HAP-1 (cell line): ENCODE measurements around the gene RGS2.

Experiments used
- DNase-seq, 2 experiments: peaks; one replicate each; pipeline ENCODE4 v3.0.0-alpha.2; 2016 to 2020; ENCODE audit warnings: low spot score in 2 of 2
- H3K27me3 ChIP-seq: fragments of 250-450 bp; sonication (Bioruptor Pico); 2 replicates; pipeline ENCODE4 v1.5.1; 2020; ENCODE audit warnings: low read depth, mild to moderate bottlenecking, moderate library complexity
- H3K36me3 ChIP-seq: fragments of 250-450 bp; sonication (Bioruptor Pico); replicated peaks from 2 replicates; pipeline ENCODE4 v1.5.1; 2020; ENCODE audit warnings: mild to moderate bottlenecking
- H3K4me1 ChIP-seq: fragments of 250-450 bp; sonication (Bioruptor Pico); 2 replicates; pipeline ENCODE4 v1.5.1; 2020; ENCODE audit warnings: mild to moderate bottlenecking
- H3K4me3 ChIP-seq: fragments of 250-450 bp; sonication (Bioruptor Pico); 2 replicates; pipeline ENCODE4 v1.5.1; 2020; ENCODE audit warnings: mild to moderate bottlenecking, moderate library complexity
- H3K9me3 ChIP-seq: fragments of 250-450 bp; sonication (Bioruptor Pico); 2 replicates; pipeline ENCODE4 v1.5.1; 2020; ENCODE audit warnings: mild to moderate bottlenecking, moderate library complexity
- in situ Hi-C: fragments of 300-500 bp; cut with MboI; formaldehyde crosslinking; loops from 3 replicates; pipeline ENCODE4 v1.14.3; 2020; ENCODE audit warnings: low sequenced_read_pairs, inconsistent platforms, mixed read lengths

Gene RGS2

DNA sequence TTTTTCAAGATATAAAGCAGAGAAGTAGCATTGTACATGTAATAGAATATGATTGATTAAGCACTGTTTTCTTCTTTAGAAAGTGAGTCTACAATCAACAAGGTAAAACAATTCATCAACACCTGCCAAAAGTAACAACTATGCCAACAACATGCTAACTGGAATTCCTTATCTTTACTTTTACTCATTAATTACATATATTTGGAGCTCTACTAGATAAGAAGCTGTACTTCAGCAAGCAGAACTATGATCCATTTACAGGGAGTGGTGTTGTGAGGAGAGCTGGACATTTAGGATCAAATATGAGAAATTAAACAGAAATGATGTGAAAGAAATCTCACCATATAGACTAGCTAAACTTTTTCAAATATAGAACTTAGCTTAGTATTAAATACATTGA lies 51.0 kb downstream of the RGS2 start:
- Histone ChIP-seq H3K4me3 (no peak overlapping the region), H3K27me3 (no peaks in the 10 kb centered on the region), H3K36me3 (no peaks in the 10 kb centered on the region), H3K4me1 (no peaks in the 10 kb centered on the region), H3K9me3 (no peaks in the 10 kb centered on the region)
- DNase-seq, result no peak
- in situ Hi-C loops, result no loop called here

DNA sequence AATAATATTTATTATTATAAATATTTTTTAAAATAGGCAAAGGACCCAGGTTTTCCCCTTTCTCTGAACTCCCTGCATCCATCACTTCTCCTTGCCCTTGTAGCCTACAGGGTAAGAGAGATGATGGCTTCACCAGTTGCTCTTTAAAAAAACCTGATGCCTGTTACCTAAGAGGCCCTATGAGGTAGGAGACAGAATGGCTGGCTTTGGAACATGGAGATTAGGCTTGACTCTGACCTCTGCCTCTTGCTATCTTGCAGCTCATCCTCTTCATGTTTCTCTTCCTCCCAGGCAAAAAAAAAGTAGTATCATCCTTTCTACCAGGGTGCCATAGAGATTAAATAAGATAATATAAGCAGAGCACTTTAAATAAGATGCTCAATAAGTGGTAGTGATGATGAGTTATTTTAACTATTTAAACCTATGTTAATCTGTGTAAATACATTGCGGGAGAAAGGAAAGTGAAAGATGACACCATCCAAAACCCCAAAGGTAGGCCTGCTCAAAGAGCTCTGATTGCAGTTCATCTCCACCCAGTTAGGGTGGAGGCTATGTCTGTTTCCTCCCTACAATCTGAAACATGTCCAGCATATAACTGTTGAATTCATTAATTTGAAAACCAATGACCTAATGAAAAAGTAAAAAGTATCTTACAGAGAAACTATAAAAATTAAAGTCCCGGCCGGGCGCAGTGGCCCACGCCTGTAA lies 51.8 kb downstream of the RGS2 start:
- in situ Hi-C loops, result no loop called here
- no peak for DNase-seq
- no peaks in the 10 kb centered on the region for H3K9me3 ChIP-seq
- H3K36me3 ChIP-seq, result no peaks in the 10 kb centered on the region
- H3K4me1 ChIP-seq, result no peaks in the 10 kb centered on the region
- no peak overlapping the region for H3K4me3 ChIP-seq
- no peaks in the 10 kb centered on the region for H3K27me3 ChIP-seq

DNA sequence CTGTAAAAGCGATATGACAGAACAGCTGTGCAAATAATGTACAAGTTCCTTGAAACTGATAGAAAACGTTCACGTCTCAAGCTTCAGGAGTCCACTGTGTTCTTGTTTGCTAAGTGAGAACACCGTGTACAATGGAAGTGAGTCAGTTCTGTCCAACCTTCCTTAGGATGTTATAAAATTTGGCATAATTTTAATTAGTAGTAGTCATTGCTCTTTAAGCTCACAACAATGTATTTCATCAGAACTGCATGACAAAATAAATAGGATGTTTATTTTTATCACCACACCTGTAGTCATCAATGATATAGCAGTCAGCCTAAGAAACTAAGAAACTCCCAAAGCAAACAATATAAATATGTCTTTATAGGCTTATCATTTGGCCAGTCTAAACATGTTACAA lies 53.0 kb downstream of the RGS2 start:
- Histone ChIP-seq H3K9me3 (no peaks in the 10 kb centered on the region), H3K4me3 (no peak overlapping the region), H3K27me3 (no peaks in the 10 kb centered on the region), H3K4me1 (no peaks in the 10 kb centered on the region), H3K36me3 (no peaks in the 10 kb centered on the region)
- DNase-seq, result no peak
- in situ Hi-C loops, result no loop called here
